ENCODE measurements around the gene KCNG3. TPM values are rescaled to one million over a fixed set of nuclear protein-coding genes. Genes with fewer than 3 reads are reported as not detected.

Gene KCNG3
- total RNA-seq, 1 donor from 2014 or later = 0.79 TPM

DNA sequence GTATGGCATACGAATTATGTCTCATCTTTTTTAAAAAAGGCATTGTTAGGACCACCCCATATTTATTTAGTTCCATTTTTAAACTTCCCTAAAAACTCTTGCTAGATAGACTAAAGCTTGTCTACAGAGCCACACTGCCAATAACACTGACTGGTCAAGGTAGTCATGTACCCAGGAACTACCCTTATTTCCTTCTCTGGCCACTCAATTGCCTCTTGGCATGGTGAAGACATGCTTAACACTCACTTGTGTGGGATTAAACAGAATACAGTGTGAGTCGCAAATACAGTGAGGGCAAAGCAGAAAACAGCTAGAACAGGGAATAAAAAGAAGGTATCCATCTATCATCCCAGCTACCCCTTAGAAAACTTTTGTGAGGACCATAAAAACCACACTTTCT is 57.4 kb downstream of the KCNG3 start:
- TF ChIP-seq, protein P1, sequence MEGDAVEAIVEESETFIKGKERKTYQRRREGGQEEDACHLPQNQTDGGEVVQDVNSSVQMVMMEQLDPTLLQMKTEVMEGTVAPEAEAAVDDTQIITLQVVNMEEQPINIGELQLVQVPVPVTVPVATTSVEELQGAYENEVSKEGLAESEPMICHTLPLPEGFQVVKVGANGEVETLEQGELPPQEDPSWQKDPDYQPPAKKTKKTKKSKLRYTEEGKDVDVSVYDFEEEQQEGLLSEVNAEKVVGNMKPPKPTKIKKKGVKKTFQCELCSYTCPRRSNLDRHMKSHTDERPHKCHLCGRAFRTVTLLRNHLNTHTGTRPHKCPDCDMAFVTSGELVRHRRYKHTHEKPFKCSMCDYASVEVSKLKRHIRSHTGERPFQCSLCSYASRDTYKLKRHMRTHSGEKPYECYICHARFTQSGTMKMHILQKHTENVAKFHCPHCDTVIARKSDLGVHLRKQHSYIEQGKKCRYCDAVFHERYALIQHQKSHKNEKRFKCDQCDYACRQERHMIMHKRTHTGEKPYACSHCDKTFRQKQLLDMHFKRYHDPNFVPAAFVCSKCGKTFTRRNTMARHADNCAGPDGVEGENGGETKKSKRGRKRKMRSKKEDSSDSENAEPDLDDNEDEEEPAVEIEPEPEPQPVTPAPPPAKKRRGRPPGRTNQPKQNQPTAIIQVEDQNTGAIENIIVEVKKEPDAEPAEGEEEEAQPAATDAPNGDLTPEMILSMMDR (IDR thresholded peaks at IDR 0.05; ENCODE audit: insufficient read depth, low read length, poor library complexity, severe bottlenecking) = no peak
- no peaks in the 10 kb centered on the region for H3K36me3 ChIP-seq (ENCODE audit: control insufficient read depth, insufficient read depth, low read length)
- no peaks in the 10 kb centered on the region for H3K27me3 ChIP-seq (ENCODE audit: control insufficient read depth, insufficient read depth, low read length)
- no peak overlapping the region for H3K4me3 ChIP-seq (ENCODE audit: low read depth, low read length)
- DNase-seq (ENCODE audit: low read depth) = no peak

DNA sequence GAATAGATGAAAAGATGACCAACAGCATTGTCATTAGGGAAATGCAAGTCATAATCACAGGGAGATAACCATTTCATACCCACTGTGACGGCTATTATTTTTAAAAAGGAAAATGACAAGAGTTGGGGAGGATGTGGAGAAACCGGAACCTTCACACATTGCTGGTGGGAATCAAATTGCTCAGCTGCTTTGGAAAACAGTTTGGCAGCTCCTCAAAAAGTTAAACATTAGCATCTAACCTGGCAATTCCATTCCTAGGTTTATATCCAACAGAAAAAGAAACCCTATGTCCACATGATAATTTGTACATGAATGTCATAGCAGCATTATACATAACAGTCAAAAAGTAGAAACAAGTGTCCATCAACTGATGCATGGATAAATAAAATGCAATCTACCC is 58.2 kb downstream of the KCNG3 start:
- TF ChIP-seq, protein P1 (IDR thresholded peaks at IDR 0.05; ENCODE audit: insufficient read depth, low read length, poor library complexity, severe bottlenecking) = no peak
- DNase-seq (ENCODE audit: low read depth) = no peak
- Histone ChIP-seq H3K36me3 (ENCODE audit: control insufficient read depth, insufficient read depth, low read length) (no peaks in the 10 kb centered on the region), H3K4me3 (ENCODE audit: low read depth, low read length) (no peak overlapping the region), H3K27me3 (ENCODE audit: control insufficient read depth, insufficient read depth, low read length) (no peaks in the 10 kb centered on the region)

DNA sequence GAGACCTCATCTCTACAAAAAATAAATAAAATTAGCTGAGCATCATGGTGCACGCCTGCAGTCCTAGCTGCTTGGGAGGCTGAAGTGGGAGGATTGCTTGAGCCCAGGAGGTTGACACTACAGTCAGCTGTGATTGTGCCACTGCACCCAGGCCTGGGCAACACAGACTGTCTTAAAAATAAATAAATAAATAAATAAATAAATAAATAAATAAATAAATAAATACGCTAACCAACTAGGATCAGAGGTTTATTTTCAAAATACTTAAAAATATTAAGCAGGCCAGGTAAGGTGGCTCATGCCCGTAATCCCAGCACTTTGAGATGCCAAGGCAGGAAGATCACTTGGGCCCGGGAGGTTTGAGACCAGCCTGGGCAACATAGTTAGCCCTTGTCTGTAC is 63.6 kb downstream of the KCNG3 start:
- TF ChIP-seq, protein P1 (IDR thresholded peaks at IDR 0.05; ENCODE audit: insufficient read depth, low read length, poor library complexity, severe bottlenecking) = no peak
- Histone ChIP-seq H3K27me3 (ENCODE audit: control insufficient read depth, insufficient read depth, low read length) (no peaks in the 10 kb centered on the region), H3K4me3 (ENCODE audit: low read depth, low read length) (no peak overlapping the region), H3K36me3 (ENCODE audit: control insufficient read depth, insufficient read depth, low read length) (no peaks in the 10 kb centered on the region)
- no peak for DNase-seq (ENCODE audit: low read depth)

DNA sequence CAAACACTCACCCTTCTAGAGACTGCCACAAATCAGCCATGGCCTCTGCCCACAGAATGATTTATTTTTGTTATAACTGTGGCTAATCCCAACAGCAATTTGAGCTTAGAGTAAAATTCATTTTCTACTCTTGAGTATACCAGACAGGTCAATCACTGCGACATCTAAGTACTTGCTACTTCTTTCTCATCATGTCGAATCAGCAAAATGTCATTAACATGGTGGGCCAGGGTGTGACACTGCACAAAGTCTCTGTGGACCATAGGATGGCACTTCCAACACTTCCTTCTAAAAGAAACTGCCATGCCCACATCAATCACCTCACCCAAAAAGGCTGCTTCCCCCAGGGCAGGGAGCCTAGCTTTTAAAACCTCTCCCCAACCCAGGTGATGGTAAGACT is 64.4 kb downstream of the KCNG3 start:
- TF ChIP-seq, protein P1 (IDR thresholded peaks at IDR 0.05; ENCODE audit: insufficient read depth, low read length, poor library complexity, severe bottlenecking) = no peak
- H3K4me3 ChIP-seq (ENCODE audit: low read depth, low read length) = no peak overlapping the region
- DNase-seq (ENCODE audit: low read depth) = no peak
- no peaks in the 10 kb centered on the region for H3K36me3 ChIP-seq (ENCODE audit: control insufficient read depth, insufficient read depth, low read length)
- no peaks in the 10 kb centered on the region for H3K27me3 ChIP-seq (ENCODE audit: control insufficient read depth, insufficient read depth, low read length)

DNA sequence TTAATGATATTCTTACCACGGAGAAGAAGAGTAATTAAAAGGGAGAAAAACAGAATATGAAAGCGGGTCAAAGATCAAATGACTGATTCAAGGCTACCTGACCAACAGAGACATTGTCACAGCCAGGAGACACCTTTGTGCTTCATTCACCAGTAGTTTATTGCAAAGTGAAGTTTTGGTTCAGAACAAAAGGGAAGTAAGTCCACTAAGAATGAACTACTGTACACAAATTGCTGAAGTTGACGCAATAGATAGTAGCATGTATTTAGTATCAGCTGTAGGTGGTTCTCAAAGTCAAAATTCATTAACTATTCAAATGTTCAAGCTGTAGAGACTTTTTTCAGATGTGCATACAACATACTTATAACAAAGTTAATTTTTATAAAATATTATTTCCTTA is 68.1 kb downstream of the KCNG3 start:
- TF ChIP-seq, protein P1 (IDR thresholded peaks at IDR 0.05; ENCODE audit: insufficient read depth, low read length, poor library complexity, severe bottlenecking) = no peak
- H3K36me3 ChIP-seq (ENCODE audit: control insufficient read depth, insufficient read depth, low read length) = no peaks in the 10 kb centered on the region
- no peak overlapping the region for H3K4me3 ChIP-seq (ENCODE audit: low read depth, low read length)
- DNase-seq (ENCODE audit: low read depth) = no peak
- no peaks in the 10 kb centered on the region for H3K27me3 ChIP-seq (ENCODE audit: control insufficient read depth, insufficient read depth, low read length)

DNA sequence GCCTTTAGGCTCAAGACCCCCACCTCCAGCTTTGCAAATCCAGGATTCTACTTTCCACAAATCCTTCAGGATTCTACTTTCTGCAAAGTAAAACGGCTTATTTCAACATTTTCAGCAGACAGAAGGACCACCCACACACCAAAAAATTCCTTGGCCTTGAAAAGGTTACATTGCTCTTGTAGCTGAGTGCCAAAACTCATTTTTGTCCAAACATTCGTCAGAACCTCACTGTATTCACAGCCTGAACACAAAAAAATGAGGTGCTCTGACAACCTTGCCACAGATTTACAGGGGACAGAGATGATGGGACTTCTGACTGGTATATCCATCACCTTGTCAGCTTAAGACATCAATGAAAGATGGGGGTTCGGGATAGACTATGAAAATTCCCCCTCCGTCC is 69.7 kb downstream of the KCNG3 start:
- DNase-seq (ENCODE audit: low read depth) = no peak
- Histone ChIP-seq H3K27me3 (ENCODE audit: control insufficient read depth, insufficient read depth, low read length) (no peaks in the 10 kb centered on the region), H3K4me3 (ENCODE audit: low read depth, low read length) (no peak overlapping the region), H3K36me3 (ENCODE audit: control insufficient read depth, insufficient read depth, low read length) (no peaks in the 10 kb centered on the region)
- TF ChIP-seq, protein P1 (IDR thresholded peaks at IDR 0.05; ENCODE audit: insufficient read depth, low read length, poor library complexity, severe bottlenecking) = no peak

Data from kidney epithelial cell (primary cell).